Measurements from ENCODE around the gene SI.

- TF ChIP-seq POLR2A (IDR thresholded peaks at IDR 0.05) (no peak), POLR2AphosphoS5 (IDR thresholded peaks at IDR 0.05; ENCODE audit: insufficient read depth in 1 of 2, low read depth in 1 of 2) (no peak), CTCF (IDR thresholded peaks at IDR 0.05) (no peak)
These were observed at the start of gene SI for GRCh38 chr3:165078293-165078692.
